Testis (tissue), 2 donors: ENCODE results near the gene GFRA4.

Experiments used
- POLR2A ChIP-seq: fragments of 450-650 bp; IDR thresholded peaks from one replicate; pipeline ENCODE4 v1.6.1; 2017; ENCODE audit warnings: antibody characterized with exemption, mild to moderate bottlenecking, moderate library complexity
- TF ChIP-seq, protein P1 (sequence below), 3 experiments: fragments of 450-650 bp in 2 of 3; fragments of 200-600 bp in 1 of 3; sonication (generic) in 1 of 3; IDR thresholded peaks; one replicate each; pipeline ENCODE4 v1.5.1; 2016 to 2019; ENCODE audit warnings: antibody characterized with exemption in 3 of 3, mild to moderate bottlenecking in 2 of 3, moderate library complexity in 1 of 3

DNA sequence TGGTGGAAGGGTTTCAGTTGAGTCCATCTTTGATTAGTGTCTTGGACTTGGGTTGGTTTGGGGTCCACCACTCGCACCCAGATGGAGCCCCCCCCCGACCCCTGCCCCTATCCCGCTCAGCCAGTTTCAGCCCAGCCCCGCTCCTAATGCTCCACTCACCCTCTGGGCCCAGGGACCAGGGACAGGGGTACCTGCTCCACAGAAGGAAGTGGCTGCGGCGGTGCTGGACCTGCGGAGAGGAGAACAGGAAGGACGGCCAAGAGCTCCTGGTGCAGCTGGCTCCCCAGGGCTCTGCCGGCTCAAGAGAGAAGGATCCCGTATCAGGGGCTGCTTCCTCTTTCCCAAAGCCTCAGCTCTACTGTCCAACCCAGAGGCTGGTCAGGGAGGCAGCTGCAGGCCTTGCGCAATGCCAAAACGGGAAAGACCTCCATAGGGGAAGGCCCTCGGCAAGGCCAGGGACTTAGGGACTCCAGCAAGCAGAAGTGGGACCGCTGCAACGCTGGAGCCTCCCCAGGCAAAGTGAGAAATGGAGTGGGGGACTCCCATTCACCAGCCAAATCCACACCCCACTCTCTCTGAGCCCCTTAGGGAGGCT, 49.2 kb upstream of the GFRA4 start, which contains the start of gene SIGLEC1:
- TF ChIP-seq, protein P1, sequence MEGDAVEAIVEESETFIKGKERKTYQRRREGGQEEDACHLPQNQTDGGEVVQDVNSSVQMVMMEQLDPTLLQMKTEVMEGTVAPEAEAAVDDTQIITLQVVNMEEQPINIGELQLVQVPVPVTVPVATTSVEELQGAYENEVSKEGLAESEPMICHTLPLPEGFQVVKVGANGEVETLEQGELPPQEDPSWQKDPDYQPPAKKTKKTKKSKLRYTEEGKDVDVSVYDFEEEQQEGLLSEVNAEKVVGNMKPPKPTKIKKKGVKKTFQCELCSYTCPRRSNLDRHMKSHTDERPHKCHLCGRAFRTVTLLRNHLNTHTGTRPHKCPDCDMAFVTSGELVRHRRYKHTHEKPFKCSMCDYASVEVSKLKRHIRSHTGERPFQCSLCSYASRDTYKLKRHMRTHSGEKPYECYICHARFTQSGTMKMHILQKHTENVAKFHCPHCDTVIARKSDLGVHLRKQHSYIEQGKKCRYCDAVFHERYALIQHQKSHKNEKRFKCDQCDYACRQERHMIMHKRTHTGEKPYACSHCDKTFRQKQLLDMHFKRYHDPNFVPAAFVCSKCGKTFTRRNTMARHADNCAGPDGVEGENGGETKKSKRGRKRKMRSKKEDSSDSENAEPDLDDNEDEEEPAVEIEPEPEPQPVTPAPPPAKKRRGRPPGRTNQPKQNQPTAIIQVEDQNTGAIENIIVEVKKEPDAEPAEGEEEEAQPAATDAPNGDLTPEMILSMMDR (IDR thresholded peaks at IDR 0.05): no peak
- TF ChIP-seq POLR2A: no peak
